Measurements from ENCODE around the gene LRP1-AS.

The LRP1-AS gene

DNA sequence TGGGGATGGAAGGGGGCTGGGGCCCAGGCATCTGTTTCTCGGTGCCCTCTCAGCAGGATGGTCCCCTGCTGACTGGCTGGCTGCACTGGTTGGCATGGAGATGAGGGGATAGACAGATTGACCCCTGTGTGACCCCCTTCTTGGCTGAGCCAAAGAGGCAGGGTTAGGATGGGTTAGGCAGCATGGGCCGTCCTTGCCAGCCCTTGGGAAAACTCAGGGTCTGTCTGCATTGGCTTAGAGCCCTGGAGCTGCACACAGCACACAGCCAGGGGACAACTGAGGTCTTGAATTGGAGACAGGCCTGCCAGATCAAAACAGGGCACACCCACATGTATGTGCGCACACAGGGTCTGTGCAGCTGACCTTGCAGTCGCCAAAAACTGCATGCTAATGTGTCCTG lies 11.2 kb upstream of the LRP1-AS start:
- DNase-seq: no peak

DNA sequence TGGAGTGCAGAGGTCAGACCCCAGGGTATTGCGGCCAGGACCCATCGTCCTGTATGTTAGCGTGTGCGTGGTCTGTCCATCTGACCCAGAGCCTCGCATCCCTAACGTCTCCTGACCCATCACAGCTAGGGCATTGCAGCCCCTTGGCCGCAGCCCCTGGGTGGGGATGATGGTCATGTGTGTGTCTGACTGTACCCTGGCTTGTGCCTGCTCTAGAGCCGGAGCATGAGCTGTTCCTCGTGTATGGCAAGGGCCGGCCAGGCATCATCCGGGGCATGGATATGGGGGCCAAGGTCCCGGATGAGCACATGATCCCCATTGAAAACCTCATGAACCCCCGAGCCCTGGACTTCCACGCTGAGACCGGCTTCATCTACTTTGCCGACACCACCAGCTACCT lies 10.8 kb upstream of the LRP1-AS start:
- no peak for DNase-seq

DNA sequence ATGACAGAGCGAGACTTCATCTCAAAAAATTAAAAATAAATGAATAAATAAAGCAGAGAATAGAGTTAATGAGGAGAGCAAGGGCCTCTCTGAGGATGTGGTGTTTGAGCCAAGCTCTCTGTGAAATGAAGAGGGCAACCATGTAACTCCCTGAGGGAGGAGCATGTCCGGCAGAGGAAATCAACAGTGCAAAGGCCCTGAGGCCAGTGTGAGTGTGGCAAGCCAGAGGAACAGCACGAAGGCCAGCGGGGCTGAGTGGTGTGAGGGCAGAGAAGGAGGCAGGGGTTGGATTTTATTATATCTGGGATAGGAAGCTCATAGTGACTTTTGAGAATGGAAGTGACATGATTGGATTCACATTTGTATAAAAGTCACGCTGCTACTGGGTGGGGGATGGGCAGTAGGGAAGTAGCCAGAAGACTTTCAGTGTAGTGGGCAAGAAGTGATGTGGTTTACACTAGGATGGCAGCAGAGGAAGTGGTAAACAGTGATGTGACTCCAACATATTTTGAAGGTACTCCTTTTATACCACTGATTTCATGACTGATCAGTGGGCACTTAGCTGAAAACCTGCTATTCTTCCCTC lies 10.3 kb upstream of the LRP1-AS start:
- no peak for DNase-seq

DNA sequence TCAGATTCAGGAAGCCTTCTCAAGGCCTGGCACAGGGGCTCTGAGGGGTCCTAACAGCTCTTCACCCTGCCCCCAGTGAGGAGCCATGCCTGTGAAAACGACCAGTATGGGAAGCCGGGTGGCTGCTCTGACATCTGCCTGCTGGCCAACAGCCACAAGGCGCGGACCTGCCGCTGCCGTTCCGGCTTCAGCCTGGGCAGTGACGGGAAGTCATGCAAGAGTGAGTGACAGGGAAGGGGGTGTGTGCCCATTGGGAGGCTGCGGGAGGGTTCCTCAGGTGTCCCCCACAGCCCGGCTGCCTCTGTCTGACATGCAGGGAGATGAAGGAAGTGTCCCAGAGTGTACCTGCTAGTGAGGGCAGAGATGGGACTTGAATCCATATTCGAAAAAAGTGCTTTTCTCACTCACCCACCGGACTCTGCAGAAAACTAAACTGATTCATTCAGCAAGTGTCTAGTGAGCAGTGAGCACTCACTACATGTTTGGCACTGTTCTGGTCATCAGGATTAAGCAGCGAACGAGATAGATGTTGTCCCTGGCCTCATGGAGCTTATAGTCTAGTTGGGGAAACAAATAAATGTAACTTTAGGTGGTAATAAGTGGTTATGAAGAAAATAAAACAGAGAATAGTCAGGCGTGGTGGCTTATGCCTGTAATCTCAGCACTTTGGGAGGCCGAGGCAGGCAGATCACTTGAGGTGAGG lies 9.4 kb upstream of the LRP1-AS start:
- no peak for DNase-seq

DNA sequence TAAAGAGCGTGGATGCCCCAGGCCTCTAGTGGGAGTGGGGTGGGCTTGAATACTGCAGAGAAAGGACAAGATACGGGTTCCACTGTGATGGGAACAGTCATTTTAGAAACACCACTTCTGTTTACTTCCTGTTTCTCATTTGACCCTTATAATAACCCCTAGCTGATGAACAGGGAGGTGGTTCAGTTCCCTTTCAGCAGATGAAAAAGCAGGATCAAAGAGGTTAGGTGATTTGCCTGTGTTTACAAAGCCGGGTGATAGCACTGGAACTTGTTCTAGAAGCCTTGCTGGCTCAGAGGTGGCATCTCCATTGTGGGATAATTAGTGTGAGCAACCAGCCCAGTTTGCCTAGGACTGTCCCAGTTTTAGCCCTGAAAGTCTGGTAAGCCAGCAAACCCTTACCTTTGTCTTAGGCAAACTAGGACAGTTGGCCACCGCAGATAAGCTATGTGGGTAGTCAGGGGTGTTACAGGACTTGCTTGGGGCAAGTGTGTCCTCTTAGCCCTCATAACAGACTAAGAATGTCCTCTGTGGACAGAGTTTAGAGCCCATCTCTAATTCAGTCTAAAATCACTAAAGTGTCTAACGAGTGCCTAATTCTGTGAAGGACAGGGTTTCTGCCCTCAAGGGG lies 7.5 kb upstream of the LRP1-AS start:
- no peak for DNase-seq

DNA sequence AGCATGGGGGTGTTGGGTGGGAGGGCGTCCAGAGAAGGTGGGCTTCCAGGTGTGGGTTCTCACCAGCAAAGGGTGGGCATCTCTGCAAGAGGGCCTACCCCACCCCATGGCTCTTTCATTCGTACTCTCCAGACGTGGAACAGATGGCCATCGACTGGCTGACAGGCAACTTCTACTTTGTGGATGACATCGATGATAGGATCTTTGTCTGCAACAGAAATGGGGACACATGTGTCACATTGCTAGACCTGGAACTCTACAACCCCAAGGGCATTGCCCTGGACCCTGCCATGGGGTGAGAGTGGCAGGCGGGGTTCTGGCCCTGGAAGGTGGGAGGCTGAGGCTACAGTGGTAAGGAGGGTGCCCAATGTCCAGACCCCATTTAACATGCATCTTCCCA lies 6.7 kb upstream of the LRP1-AS start:
- no peak for DNase-seq

DNA sequence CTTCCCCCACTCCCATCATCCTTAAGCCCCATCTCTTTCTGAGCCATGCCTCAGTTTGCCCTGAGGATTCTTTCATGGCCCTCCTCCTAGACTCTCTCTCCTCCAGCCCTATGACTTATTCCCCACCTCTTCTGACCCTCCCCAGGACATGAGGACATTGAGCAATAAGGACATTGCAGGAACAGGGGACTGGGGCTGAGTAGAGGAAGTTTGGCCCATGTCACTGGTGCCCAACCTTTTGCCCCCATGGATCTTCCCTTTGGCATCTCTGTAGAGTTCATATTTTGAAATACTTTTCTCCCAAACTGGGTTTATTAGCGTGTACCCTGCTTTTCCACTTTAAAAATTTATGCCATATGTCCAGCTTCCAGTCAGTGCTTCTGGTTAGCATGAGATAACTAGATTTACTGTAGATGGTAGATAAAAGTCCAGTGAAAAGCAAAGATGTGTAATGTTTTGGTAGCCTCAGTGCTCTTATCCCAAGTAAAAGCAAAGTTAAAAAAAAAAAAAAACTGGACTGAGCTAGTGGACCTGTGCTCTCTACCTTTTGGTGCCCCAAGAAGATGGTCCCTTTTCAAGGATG lies 6.1 kb upstream of the LRP1-AS start:
- DNase-seq: no peak

DNA sequence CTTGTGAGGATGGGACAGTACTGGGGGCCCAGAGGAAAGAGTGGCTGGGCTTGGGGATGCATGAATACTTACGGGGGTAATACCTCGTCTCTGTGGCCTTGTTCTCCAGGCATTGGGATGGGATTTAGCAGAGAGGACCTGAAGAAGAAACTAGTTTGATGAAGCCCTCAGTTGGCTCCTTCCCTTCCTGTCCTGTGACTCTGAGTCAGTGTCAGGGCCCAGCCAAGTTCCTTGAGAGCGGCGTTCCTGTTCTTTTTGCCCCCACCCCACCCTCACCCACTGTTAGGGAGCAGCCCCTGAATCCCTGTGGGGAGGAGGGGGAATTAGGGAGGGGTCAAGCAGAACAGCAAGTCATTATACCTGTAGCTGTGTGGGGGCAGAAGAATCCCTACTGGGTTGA lies 5.2 kb upstream of the LRP1-AS start:
- no peak for DNase-seq

DNA sequence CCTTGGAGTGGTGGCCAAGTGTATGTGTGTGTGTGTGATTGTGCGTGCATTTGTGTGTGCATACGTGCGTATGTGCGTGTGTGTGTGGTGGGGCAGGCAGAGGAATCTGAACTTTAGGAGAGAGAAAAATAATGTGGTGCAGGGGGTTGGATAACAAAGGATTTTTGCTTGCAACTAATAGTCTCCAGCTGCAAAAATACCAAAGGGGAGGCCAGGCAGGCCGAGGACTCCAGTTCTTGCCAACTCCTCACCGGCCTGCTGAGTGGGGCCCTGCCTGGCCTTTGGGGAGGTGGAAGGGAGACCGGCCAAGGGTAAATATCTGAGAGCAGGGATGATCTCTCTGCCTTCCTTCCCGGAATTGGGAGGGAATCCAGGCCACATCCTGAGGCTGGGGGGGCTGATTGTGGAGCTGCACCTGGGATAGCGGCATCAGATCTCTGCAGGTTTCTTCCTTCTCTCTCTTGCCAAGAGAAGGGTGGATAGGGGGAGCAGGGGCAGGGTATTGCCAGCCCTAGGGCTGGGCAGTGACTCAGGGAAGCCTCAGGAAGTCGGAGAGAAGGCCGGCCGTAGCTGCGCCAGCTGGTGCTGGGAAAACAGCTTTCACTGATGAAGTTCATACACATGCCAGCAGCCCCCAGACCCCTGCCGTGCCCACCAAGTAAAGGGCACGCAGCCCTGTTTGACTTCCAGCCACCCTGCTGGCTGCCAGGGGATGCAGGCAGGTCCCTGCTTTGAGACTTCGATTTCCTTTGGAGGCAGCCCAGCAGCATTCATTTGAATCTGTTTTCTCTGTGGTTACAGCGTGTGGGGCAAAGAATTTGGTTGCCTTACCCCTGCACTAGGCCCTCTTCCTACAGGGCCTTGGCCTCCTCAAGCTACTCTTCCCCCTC lies 4.6 kb upstream of the LRP1-AS start:
- no peak for DNase-seq

DNA sequence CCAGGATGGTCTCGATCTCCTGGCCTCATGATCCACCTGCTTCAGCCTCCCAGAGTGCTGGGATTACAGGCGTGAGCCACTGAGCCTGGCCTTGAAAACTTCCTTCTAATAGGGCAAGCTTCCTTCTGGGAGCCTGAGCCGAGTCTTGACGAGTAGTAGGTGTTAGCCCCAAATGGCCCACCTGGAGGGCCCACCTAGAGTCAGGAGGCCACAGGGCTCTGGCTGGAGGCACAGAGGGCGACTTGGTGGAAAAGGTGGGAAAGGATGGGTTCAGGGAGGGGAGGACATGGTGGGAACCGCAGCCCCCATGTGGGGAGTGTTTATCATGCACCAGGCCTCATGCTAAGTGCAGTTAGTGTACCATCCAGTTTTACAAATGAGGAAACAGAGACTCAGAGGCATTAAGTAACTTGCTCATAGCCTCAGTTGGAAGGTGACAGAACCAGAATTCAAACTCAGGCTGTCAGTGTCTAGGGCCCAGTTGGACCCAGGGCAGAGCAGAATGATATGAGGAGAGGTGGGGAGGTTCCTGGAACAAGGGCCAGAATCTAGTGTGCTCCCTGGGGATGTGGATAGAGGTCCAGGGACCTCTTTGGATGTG lies 3.1 kb upstream of the LRP1-AS start:
- no peak for DNase-seq

DNA sequence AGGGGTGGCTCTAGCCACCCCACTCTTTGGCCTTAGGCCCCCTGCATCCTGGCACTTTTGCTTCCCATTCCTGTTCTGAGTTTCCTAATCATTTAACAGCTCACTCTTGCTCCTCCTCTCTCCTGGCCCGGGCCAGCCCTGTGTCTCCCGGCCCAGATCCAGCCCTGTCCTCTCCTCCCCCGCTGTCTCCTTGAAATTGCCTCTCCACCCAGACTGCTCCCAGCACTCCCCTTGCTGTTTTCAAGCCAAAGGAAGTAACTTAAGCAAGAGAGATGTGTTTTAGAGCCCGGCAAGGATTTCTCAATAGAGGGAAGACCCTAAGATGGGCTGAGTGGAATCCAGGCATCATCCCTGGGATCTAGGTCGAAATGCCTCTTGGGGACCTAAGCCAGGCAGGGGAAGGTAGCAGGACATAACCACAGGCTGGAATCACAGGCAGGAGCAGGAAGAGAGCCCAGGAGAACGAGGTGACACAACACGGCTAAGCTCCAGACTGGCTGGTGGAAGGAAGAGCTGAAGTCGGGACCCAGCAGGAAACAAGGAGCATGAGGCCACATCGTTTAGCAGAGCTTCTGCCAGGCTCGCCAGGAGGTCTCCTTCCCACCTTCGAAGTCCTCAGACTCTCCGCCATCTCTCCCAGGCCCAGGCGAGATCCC lies 2.0 kb upstream of the LRP1-AS start:
- no peak for DNase-seq

DNA sequence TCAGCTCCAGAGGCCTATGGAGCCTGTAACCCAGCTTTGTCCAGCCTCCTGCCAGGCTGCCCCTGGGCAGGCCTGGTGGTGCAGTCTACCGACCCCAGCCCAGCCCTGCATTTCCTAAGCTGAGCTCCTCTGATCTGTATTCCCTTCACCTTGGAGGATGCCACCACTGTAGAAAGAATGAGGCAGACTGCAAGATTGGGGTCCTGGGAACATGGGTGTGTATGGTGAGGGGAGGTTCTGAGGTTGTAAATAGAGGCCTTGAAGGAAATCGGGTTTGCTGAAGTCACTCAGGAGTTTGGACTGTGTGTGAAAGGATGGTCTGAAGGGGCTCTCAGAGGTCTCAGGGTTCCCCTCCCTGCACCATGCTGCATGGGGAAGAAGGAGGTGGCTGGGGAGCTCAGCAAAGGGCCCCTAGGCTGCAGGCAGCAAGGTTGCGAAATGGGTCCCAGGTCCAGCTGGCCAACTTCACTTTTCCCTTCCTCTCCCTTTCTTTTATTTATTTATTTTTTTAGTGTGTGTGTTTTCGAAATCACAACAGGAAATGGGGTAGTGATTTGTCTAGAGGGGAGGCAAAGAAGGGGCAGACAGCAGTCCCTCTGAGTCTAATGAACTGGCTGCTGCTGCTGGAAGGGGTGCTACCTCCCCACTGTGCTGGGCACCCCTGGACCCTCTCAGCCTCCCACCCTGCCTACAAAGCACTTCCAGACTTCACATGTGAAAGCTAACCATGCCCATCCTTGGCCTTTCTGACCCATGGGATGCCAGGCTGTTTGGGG lies 1.2 kb upstream of the LRP1-AS start:
- no peak for DNase-seq

DNA sequence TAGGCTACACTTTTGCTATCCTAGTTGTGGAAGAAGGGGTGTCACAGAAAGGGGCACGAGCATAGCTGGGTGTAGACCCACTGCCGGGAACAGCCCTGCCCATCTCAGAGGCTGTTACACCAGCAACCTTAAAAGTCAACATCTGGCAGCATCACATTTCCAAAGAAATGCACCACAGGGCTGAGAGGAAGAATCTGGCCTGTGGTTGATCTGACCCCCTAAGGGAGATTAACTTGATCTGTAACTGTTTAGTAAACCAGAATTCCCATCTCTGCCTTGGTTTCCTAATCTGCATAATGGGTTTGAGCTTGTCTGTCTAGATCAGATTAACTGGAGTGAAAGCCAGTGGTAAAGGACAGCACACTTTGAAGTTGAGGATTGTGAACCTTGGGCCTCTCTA lies 1.3 kb downstream of the LRP1-AS start:
- DNase-seq: no peak

DNA sequence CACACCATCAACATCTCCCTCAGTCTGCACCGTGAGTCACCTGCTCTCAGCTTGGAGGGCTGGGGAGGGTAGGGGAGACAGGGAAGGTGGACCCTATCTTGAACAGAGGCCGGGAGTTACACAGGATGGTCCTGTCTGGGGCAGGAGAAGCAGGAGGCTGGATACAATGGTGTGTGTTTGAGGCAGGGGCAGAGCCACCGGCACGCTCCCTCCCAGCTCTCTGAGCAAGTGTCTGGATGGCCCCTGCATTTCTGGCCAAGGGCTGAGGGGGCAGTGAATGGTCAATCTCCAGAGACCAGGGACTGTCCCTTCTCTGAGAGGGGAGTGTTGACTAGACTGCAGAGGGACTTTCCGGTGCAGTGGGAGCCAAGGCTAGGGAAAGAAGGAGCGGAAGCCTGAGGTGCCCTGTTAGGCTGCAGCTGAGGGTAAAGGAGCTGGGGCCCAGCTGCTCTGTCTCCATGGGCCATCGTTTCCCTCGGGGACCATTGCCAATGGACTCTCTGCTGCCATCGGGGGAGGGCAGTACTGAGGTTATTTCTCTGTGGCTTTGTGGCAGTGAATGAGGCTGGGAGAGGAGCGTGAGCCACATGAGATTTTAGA lies 1.9 kb downstream of the LRP1-AS start:
- no peak for DNase-seq

DNA sequence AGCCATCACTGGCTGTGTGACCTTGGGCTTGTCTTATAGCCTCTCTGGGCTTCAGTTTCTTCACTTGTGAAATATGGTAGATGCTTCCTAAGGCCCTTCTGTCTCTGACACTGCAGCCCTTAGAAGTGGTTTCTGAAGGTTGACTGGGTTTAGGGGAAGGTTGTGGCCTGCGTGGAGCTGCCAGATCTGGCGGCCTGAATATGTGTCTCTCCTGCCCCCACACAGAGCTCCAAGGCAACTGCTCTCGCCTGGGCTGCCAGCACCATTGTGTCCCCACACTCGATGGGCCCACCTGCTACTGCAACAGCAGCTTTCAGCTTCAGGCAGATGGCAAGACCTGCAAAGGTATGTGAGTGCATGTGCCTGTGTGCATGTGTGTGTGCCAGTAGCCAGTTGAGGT lies 4.0 kb downstream of the LRP1-AS start:
- DNase-seq: no peak

DNA sequence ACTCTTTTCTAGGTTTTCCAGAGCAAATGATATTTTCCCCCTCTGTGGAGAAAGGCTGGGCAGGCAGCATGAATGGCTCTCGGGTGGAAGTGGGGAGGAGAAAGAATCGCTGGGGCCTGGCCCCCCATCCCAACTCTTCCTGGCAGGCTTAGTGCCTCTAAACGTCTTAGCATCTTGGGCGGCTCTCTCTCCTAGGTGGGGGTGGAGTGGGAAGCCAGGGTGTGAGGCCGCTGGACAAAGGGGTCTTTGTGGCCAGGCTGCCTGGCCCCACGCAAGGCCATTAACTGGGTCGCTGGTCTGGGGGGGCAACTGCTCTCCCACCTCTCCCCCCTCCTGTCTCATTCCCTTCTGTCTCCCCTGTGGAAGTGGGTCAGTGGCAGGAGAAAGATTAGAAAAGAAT lies 4.7 kb downstream of the LRP1-AS start:
- no peak for DNase-seq

DNA sequence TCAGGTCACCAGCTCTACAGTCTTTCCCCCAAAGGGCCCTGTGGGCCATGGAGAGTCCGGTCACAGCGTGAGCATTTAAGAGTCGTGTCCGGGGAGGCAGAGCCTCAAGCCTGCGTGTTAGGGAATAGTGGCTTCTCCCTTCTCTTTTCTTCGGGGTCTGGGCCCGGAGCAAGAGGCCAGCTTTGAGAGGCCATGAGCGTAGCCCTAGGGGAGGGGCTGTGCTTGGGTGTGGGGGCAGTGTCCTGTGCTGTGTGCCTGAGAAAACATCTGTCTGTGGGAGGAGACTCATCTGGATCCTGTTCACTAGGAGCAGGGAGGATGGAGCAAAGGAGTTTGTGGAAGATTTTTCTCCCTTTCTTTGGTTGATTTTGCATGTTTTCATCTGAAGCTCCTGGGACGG lies 5.3 kb downstream of the LRP1-AS start:
- no peak for DNase-seq

DNA sequence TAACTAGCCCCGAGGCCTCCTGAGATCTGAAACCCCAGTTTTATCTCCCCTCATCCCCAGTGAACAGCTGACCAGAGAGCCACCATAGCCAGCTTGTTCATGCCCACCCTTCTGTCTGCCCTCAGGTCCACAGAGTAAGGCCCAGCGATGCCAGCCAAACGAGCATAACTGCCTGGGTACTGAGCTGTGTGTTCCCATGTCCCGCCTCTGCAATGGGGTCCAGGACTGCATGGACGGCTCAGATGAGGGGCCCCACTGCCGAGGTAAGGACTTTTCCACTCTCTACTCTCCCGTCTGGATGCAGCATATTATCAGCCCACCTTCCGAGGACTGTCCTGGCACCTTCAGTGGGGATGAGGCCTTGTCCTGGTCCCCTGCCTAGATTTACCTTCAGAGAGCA lies 6.2 kb downstream of the LRP1-AS start:
- no peak for DNase-seq

DNA sequence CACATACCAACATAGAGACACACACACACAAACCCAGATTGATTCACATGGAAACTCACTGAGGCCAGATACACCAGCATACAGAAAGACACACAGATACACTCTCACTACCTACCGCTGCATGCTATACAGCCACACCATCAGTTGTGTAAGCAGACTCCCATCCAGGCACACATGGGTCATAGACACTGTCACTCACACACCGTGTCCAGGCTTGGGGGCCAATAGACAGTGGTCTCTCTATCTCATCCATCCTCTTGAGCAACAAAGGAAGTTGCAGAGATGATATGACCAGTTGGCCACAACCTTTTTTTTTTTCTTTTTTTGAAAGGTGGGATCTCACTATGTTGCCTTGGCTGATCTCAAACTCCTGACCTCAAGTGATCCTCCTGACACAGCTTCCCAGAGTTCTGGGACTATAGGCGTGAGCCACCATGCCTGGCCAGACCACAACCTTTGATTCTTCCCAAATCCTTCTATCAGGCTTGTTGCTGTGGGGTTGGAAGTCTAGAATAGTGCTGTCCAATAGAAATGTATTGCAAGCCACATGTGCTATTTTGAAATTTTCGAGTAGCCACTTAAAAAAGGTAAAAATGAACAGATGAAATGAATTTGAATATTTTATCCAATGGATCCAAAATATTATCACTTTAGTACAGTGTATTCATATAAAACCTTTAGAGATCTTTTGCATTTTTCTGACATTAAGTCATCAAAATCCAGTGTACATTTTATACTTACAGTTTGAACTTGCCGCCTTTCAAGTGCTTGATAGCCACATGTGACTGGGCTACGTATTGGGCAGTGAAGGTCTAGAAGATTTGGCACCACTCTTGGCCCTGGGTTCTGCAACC lies 7.4 kb downstream of the LRP1-AS start:
- DNase-seq: no peak
